SU-DHL-6 (cell line): Measurements from ENCODE around the gene RBBP4.

Experiments
- H2AFZ ChIP-seq: fragments of 200-600 bp; sonication (generic); 2 replicates; pipeline ENCODE4 v1.6.1; 2014; ENCODE audit warnings: low read depth, mild to moderate bottlenecking, moderate library complexity, mixed read lengths, antibody characterized with exemption, low read length; ENCODE audit not compliant: severe bottlenecking
- H3F3A ChIP-seq: fragments of 200-600 bp; shearing (Covaris generic); 2 replicates; pipeline ENCODE4 v1.6.0; 2016; ENCODE audit warnings: antibody characterized with exemption, mild to moderate bottlenecking; ENCODE audit not compliant: insufficient read depth
- H3K27ac ChIP-seq: fragments of 200-600 bp; sonication (generic); 2 replicates; pipeline ENCODE4 v1.5.1; 2016; ENCODE audit warnings: low read depth, mild to moderate bottlenecking, low read length, moderate library complexity, mixed read lengths
- H3K27me3 ChIP-seq: fragments of 200-600 bp; sonication (generic), shearing (Covaris generic); 2 replicates; pipeline ENCODE4 v1.6.0; 2014; ENCODE audit warnings: mild to moderate bottlenecking, low read length
- H3K36me3 ChIP-seq: fragments of 200-600 bp; sonication (generic); 2 replicates; pipeline ENCODE4 v1.6.1; 2014; ENCODE audit warnings: mild to moderate bottlenecking, low read length, mixed read lengths
- H3K4me2 ChIP-seq: fragments of 300-600, 200-600 bp; shearing (Covaris generic), sonication (generic); 2 replicates; pipeline ENCODE4 v1.6.0; 2014; ENCODE audit warnings: low read length, low read depth, mild to moderate bottlenecking; ENCODE audit not compliant: poor library complexity, severe bottlenecking
- H3K4me3 ChIP-seq: fragments of 200-600 bp; sonication (generic); 2 replicates; pipeline ENCODE4 v1.5.1; 2014; ENCODE audit warnings: antibody characterized with exemption, low read length, mild to moderate bottlenecking, mixed read lengths; ENCODE audit not compliant: insufficient read depth, poor library complexity, severe bottlenecking
- H3K79me2 ChIP-seq: fragments of 200-600 bp; sonication (generic); 2 replicates; pipeline ENCODE4 v1.6.1; 2014; ENCODE audit warnings: mild to moderate bottlenecking, low read length, moderate library complexity; ENCODE audit not compliant: insufficient read depth
- H3K9ac ChIP-seq: fragments of 200-600 bp; sonication (generic); 2 replicates; pipeline ENCODE4 v1.7.0; 2014; ENCODE audit warnings: mild to moderate bottlenecking, low read length
- H3K9me2 ChIP-seq: fragments of 200-600 bp; sonication (generic); replicated peaks from 2 replicates; pipeline ENCODE4 v1.6.1; 2014; ENCODE audit warnings: low read length; ENCODE audit not compliant: insufficient read depth
- H3K9me3 ChIP-seq: fragments of 200-600 bp; sonication (generic); 2 replicates; pipeline ENCODE4 v1.6.1; 2014; ENCODE audit warnings: low read length, mixed read lengths; ENCODE audit not compliant: insufficient read depth
- H4K20me1 ChIP-seq: fragments of 200-600 bp; sonication (generic); 2 replicates; pipeline ENCODE4 v1.6.1; 2014; ENCODE audit warnings: low read depth, mild to moderate bottlenecking, antibody characterized with exemption, low read length, moderate library complexity, mixed read lengths
- EZH2phosphoT487 ChIP-seq: fragments of 200-600 bp; sonication (generic), shearing (Covaris generic); conservative IDR thresholded peaks from 2 replicates; pipeline ENCODE4 v1.6.1; 2018; ENCODE audit warnings: mild to moderate bottlenecking, antibody characterized with exemption, low read length, moderate library complexity, mixed read lengths
- TF ChIP-seq, protein P1 (sequence below): fragments of 200-600 bp; sonication (generic); IDR thresholded peaks from one replicate; pipeline ENCODE4 v1.5.1; 2017; ENCODE audit warnings: antibody characterized with exemption, mild to moderate bottlenecking, low read length, moderate library complexity; ENCODE audit not compliant: insufficient read depth, poor library complexity, severe bottlenecking

RBBP4 gene

DNA sequence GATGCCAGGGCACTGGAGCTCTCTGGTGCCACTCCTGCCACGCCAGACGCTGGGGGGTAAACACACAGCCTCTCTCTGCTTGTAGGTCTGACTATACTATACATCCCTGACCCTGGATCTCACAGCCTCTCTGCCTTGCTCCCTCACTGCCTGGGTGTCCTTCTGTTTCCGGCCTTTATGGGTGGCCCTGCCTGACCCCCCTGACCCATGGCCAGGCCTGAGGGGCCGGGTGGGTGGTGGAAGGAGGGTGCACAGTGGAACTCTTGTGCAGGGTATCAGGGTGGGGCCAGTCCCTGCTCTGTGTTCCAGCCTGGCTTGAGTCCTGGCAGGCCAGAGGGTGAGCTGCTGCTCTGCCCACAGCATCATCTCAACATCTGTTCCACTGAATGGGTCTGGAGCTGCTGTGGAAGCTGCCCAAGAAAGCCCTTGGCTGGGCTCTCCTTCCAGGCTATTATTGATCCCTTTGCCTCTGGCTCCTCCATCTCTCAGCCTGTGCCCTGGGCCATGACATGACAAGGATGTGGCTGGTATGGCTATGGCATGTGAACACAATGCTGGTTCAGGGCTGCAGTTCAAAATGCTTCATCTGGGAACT lies 68.8 kb downstream of the RBBP4 start:
- Histone ChIP-seq H3K36me3 (no peaks in the 10 kb centered on the region), H4K20me1 (no peaks in the 10 kb centered on the region), H3K9me3 (no peaks in the 10 kb centered on the region), H3F3A (no peaks in the 10 kb centered on the region), H3K79me2 (no peaks in the 10 kb centered on the region), H3K9ac (no peak overlapping the region), H2AFZ (no peak overlapping the region), H3K27ac (no peak overlapping the region), H3K9me2 (no peaks in the 10 kb centered on the region), H3K4me3 (no peak overlapping the region), H3K4me2 (no peak overlapping the region), H3K27me3 (no peaks in the 10 kb centered on the region)
- no peak for TF ChIP-seq EZH2phosphoT487
- TF ChIP-seq, protein P1, sequence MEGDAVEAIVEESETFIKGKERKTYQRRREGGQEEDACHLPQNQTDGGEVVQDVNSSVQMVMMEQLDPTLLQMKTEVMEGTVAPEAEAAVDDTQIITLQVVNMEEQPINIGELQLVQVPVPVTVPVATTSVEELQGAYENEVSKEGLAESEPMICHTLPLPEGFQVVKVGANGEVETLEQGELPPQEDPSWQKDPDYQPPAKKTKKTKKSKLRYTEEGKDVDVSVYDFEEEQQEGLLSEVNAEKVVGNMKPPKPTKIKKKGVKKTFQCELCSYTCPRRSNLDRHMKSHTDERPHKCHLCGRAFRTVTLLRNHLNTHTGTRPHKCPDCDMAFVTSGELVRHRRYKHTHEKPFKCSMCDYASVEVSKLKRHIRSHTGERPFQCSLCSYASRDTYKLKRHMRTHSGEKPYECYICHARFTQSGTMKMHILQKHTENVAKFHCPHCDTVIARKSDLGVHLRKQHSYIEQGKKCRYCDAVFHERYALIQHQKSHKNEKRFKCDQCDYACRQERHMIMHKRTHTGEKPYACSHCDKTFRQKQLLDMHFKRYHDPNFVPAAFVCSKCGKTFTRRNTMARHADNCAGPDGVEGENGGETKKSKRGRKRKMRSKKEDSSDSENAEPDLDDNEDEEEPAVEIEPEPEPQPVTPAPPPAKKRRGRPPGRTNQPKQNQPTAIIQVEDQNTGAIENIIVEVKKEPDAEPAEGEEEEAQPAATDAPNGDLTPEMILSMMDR: no peak

DNA sequence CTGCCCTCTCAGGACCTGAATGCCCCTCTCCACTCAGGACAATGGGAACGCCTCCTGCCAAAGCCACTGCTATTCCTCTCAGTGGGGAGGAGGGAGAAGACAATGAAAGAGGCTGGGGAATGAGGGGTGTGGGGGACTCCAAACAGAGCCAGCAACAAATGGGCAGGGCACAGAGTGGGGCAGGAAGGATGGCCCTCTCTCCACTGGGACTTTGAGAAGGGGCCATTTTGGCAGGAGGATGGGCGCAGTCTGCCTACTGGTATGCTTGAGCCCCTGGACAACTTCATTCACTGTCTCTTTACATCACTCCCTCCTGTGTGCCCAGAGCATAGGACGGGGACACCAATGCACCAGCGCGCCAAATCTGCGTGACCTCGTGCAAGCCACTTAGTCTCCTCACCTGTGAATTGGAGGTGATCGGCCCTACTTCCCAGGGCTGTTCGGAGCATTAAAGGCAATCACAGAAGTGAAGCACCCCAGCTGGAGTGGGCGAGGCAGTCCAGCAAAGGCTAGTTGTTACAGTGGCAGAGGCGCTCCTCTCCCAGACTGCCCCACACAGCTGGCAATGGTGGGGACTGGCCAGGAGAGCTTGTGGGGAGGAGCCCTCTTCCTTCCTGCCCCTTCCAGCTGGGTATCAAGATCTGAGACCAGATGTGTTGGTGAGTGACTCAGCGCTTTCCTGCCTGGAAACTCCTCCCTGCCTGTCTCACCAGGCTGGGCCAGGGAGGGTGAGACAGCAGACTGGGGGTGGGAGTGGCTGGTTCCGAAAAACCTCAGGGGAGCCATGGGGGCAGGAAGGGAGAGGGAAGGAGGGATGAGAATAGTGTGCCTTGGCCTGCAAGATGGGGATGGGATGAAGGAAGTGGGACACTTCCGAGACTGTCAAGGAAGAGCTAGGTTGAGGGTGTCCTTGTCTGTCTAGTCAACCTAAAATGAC lies 73.9 kb downstream of the RBBP4 start:
- Histone ChIP-seq H3K9ac (no peak overlapping the region), H3K27ac (no peak overlapping the region), H3K27me3 (0 out of 2 replicates have a peak, but pooled peaks cover 3% of the 10 kb centered on the region), H3K36me3 (no peaks in the 10 kb centered on the region), H3K4me3 (no peak overlapping the region), H3F3A (no peaks in the 10 kb centered on the region), H4K20me1 (no peaks in the 10 kb centered on the region), H3K79me2 (no peaks in the 10 kb centered on the region), H3K9me3 (no peaks in the 10 kb centered on the region), H2AFZ (no peak overlapping the region), H3K4me2 (no peak overlapping the region), H3K9me2 (no peaks in the 10 kb centered on the region)
- TF ChIP-seq, protein P1: no peak
- no peak for TF ChIP-seq EZH2phosphoT487

DNA sequence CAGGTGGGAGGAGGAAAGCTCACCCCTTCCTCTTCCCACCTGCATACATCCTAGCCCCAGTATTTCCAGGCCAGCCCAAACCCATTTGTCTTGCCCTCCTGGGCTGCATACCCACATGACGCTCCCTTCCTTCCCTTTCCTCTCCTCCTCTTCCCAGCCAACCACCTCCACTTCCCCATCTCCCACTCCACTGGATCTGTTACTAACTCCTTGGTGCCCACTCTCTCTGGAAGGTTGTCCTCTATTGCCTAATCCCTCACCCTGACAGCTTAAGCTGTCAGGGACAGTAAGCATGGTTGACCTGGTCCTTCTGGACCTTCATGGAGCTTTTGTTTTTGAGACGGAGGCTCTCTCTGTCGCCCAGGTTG lies 74.6 kb downstream of the RBBP4 start:
- Histone ChIP-seq H3K27ac (no peak overlapping the region), H3K9ac (no peak overlapping the region), H3K4me2 (no peak overlapping the region), H2AFZ (no peak overlapping the region), H3K9me2 (no peaks in the 10 kb centered on the region), H3K4me3 (no peak overlapping the region), H3K27me3 (0 out of 2 replicates have a peak, but pooled peaks cover 3% of the 10 kb centered on the region), H3K36me3 (no peaks in the 10 kb centered on the region), H3F3A (no peaks in the 10 kb centered on the region), H3K9me3 (no peaks in the 10 kb centered on the region), H4K20me1 (no peaks in the 10 kb centered on the region), H3K79me2 (no peaks in the 10 kb centered on the region)
- TF ChIP-seq EZH2phosphoT487: no peak
- TF ChIP-seq, protein P1: no peak
